Measurements from ENCODE around the gene PCTP.

PCTP gene

GRCh38 chr17:55814377-55814776 lies 63.5 kb downstream of the PCTP start:
- TF ChIP-seq CTCF (IDR thresholded peaks at IDR 0.05): no peak

GRCh38 chr17:55816532-55817396 lies 65.9 kb downstream of the PCTP start:
- TF ChIP-seq CTCF (IDR thresholded peaks at IDR 0.05): no peak

- no peak for TF ChIP-seq CTCF (IDR thresholded peaks at IDR 0.05)
Observed at GRCh38 chr17:55817397-55817709, 66.5 kb downstream of the PCTP start.

GRCh38 chr17:55818026-55818425 lies 67.2 kb downstream of the PCTP start:
- no peak for TF ChIP-seq CTCF (IDR thresholded peaks at IDR 0.05)

- no peak for TF ChIP-seq CTCF (IDR thresholded peaks at IDR 0.05)
Observed at GRCh38 chr17:55818451-55819375, 67.9 kb downstream of the PCTP start.

- no peak for TF ChIP-seq CTCF (IDR thresholded peaks at IDR 0.05)
Observed at GRCh38 chr17:55820675-55821074, 69.8 kb downstream of the PCTP start.

GRCh38 chr17:55822028-55822427 lies 71.2 kb downstream of the PCTP start:
- no peak for TF ChIP-seq CTCF (IDR thresholded peaks at IDR 0.05)

All from LNCAP (cell line).